ENCODE data around the gene POM121C.
A peak's percentile ranks its signal among the peaks of the same experiment; 100 is the strongest.
"Not testable (repeated sequence)": the region's sequence is repeated elsewhere in the genome, so short reads cannot be mapped to it uniquely, and the experiment has no call there.

POM121C gene

DNA sequence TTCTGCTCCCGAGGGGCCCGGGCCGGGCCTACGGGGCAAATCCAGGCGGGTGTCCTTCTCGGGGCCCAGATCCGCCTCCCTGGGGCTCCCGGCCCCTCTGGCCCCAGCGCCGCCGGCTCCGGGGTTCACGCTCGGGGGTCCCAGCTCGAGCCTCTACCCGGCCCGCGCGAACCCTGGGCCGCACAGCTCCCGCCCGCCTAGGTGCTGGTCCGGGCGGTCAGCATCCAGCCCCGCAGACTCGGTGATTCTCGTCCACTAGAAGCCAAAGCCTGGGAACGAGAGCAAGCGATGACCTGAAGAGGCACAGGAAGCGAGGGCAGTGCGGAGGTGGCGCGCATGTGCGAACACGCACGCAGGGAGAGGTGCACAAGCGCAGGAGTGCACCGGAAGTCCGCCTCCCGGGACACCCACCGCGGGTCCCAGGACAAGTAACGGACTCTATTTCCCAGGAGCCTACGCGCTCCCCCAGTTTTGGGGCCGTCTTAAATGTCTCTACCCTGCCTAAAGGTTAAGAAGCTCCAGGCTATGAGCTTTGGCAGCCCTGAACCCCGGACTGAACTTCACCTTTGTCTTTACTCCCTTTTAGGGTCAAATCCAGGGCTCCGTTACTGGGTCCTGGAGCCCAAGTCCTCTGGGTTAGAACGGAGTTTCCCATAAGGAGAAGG is at the start of gene POM121C:
TSS of gene POM121C (minus strand) at position 321 of the 665 bp plus-strand sequence. CDS start 44,803 bp downstream, outside the sequence.
- DNase-seq = peak; percentile 95

GRCh38 chr7:75534727-75535307 is 48.7 kb upstream of the POM121C start:
- DNase-seq = no peak

DNA sequence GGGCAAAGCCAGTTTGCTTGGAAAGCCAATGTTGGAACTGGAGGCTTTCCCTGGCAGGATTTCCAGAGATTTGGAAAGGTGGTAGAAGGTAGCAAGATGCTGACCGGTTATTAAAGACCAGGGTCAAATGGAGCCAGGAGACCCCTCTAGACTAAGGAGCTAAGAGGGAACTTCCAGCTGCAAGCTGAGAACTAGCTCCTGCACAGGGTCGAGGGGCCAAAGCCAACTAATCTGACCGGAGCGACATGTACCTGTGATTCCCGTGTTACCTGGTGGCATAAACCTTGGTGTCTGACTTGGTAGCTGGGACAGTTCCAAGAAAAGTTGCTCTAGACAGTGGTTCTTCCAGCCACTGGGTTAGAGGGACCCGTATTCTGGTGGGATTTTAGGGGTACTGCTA is 47.8 kb upstream of the POM121C start:
- DNase-seq = no peak

DNA sequence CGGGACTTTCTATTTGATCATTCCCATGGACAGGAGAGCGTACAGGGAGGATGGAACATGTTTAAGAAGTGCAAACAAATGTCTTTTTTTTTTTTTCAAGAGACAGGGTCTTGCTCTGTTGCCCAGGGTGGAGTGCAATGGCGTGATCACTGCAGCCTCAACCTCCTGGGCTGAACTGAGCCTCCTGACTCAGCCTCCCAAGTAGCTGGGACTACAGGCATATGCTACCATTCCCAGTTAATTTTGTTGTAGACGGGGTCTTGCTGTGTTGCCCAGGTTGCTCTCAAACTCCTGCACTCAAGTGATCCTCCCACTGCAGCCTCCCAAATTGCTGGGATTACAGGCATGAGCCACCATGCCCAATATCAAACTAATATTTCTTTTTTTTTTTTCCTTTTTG is 46.5 kb upstream of the POM121C start:
- DNase-seq = no peak

- no peak for DNase-seq
These were observed 45.3 kb upstream of the POM121C start for GRCh38 chr7:75531359-75531821.

DNA sequence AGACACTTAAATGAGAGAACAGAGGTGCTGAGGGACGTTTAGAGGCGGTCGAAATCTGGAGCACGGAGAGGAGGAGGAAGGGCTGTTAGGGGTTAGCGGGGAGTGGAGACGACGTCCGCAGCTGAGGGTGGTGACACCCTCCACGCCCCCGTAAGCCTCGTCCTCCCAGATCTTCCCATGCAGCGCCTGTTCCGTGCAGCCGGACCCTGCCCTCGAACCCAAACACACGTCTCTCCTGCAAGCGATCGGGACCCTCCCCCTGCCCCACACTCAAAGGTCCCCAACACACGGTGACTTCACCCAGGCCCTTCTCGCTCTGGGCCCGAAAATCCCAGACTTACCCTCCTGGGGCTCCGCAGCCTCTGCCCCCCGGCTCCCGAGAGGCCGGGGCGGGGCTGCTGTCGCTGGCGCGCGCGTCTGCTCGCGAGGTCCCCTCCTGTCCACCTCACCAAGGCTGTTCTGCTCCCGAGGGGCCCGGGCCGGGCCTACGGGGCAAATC is 41.2 kb upstream of the POM121C start:
- DNase-seq = peak; percentile 65

GRCh38 chr7:75521727-75522126 is 35.6 kb upstream of the POM121C start:
- not testable (repeated sequence) for DNase-seq

- not testable (repeated sequence) for DNase-seq
These were observed 32.7 kb upstream of the POM121C start for GRCh38 chr7:75518842-75519241.

DNA sequence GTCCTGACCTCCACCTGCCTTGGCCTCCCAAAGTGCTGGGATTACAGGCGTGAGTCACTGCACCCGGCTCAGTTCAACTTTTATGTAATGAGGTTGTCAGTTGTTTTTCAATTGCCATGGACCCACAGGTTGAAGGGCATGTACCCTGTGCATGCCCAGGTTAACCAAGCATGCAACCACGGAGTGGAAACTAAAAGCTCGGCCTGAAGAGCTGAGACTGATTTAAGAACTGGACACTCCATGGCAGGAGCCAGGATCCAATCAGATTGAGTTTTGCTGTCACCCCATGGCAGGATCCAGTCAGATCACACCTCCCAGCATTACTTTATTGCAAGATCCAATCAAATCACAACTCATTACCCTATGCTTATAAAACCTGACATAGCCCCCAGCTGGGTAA is 22.9 kb upstream of the POM121C start:
- not testable (repeated sequence) for DNase-seq

DNA sequence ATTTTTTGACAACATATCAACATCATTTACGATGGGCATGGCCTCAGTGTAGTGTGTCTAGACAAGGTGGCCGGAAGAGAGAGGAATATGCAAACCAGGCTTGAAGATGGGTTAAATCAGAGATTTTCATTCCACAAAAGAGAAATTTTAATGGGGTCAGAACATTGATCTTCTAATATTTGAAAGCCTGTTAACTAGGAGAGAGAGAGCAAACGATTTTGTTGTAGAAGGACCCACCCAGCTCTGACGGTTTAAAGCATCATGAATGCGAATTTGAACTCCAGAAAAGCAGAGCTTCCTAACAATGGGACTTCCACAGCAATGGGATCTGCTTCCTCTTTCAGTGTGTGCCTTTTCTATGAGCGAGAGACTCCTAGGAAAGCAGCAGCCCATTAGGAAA is 5.9 kb upstream of the POM121C start, which contains the start of gene SPDYE5:
TSS of gene SPDYE5 (plus strand) at position 301 of the 400 bp plus-strand sequence. CDS start 1,728 bp downstream, outside the sequence.
- DNase-seq = not testable (repeated sequence)

- peak; percentile 65 for DNase-seq
These were observed 632 bp downstream of the POM121C start for GRCh38 chr7:75485355-75485978.

DNA sequence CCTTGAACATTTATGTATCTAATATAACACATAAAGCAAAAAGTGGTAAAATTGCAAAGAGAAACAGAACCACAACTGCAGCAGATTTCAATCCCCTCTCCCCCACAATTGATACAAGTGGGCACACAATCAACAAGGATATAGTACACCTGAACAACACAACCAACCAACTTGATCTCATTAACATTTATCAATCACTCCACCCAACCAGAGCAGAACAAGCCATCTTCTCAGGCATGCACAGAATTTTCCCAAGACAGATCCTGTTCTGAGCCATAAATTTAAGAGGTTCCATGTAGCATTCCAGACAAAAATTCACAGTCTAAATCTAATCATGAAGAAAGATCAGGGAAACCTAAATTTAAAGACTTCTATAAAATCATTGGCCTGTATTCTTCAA is 5.8 kb downstream of the POM121C start:
- DNase-seq = not testable (repeated sequence)

DNA sequence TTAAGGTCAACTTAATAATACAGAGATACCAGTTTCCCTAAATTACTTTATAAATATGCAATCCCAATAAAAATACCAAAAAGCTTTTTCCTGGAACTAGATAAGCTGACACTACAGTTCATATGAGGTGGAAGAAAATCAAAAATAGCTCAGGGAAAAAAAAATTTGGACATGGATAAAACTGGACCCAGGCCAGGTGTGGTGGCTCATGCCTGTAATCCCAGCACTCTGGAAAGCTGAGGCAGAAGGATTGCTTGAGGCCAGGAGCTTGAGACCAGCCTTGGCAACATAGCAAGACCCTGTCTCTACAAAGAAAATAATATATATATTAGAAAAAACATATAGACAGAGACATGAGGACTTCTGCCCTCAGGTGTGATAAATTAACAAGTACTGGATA is 8.6 kb downstream of the POM121C start:
- not testable (repeated sequence) for DNase-seq

DNA sequence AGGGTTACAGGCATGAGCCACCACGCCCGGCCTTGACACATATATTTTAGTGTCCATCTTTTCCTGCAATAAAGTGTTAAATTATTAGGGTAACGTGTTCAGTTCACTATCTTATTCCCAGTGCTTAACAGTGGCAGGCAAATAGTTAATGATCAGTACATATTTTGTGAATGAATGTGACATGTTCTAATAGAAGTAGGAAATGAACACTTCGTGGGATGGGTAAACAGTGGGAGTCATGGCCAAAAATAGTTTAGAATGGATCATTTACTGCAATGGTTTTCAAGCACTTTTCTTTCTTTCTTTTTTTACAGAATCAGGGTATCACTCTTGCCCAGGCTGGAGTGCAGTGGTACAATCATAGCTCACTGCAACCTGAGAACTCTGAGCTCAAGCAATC is 15.9 kb downstream of the POM121C start:
- not testable (repeated sequence) for DNase-seq

- DNase-seq = not testable (repeated sequence)
These were observed 25.6 kb downstream of the POM121C start for GRCh38 chr7:75460541-75460940.

DNA sequence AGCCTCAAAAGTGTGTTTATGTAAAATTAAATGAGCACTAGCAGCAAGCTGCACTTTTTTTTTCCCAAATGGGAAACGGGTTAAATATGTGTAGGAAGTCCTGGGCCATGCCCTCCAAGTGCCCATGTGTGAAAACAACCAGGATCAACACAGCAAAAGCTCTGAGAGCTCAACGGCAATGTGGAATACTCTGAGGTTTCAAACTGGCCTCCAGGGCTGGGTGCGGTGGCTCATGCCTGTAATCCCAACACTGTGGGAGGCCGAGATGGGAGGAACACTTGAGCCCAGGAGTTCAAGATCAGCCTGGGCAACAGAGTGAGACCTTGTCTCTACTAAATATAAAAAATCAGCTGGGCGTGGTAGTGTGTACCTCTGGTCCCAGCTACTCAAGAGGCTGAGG is 28.1 kb downstream of the POM121C start:
- DNase-seq = not testable (repeated sequence)

DNA sequence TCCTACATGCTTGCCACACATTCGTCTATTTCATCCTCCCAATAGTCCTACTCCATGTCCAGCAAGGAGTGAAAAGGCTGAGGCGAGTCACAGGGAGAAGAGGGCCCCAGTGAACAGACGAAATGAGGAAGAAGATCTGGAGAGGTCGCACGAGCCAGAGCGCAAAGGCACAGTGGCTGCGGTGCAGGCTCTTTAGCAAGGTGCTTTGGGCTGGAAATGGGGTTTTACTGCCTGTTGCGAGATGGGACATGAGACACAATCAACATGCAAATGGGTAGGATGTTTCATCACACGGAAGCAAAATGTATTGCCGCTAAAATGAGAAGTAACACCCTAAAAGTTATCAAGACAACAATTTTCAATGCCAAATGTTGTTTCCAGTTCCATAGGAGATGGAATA is 29.7 kb downstream of the POM121C start:
- DNase-seq = not testable (repeated sequence)

GRCh38 chr7:75452494-75452955 is 33.6 kb downstream of the POM121C start:
- not testable (repeated sequence) for DNase-seq

- not testable (repeated sequence) for DNase-seq
These were observed 36.2 kb downstream of the POM121C start for GRCh38 chr7:75449946-75450345.

- peak; percentile 81 for DNase-seq
These were observed 43.5 kb downstream of the POM121C start for GRCh38 chr7:75442465-75443111.

DNA sequence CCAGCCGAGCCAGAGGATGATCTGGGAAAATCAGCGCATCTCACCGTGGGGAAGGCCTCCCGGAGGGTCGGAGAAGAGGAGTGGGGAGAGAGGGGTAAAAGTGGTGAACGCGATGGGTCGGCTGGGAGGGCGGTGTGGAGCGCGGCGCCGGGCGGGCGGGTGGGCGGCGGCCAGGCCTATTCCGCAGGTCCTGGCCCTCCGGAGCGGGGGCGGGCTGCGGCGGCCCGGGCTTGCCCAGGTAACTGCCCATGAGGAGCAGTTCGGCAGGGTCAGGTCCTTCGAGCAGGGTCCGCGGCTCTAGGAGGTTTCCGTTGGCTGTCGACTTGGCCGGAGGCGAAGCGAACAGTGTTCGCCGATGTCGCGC is 44.0 kb downstream of the POM121C start:
- not testable (repeated sequence) for DNase-seq

DNA sequence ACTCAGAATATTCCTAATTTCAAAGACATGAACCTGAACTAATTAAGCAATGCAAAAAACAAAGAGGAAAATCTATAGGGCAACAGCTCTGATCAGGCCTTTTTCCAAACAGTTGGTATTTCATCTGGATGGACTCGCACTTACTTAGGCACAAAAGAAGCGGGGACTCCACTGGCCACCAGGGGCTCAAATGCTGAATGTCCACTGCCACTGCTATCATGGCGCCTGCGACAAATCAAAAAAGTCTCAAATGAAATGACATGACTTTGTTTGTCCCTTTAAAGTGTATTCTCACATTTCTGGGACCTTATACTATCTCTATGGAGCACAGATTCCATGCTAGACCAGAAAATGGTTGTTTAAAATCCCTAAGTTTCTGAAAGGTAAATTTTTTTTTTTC is 47.1 kb downstream of the POM121C start:
- not testable (repeated sequence) for DNase-seq

- not testable (repeated sequence) for DNase-seq
These were observed 62.6 kb downstream of the POM121C start for GRCh38 chr7:75423481-75423880.
